GM12878 (cell line): ENCODE measurements around the gene OSBPL5. TPM values are rescaled to one million over a fixed set of nuclear protein-coding genes. Genes with fewer than 3 reads are reported as not detected.

Experiments used
- CBX3 ChIP-seq: fragments of 200-600 bp; sonication (generic); IDR thresholded peaks from 2 replicates; pipeline ENCODE4 v1.6.1; 2016; ENCODE audit warnings: low read depth, borderline replicate concordance
- CHD2 ChIP-seq: IDR thresholded peaks from 2 replicates; pipeline ENCODE4 v1.6.1; 2011; ENCODE audit warnings: low read depth, low read length, improper control_type of control experiment, borderline replicate concordance
- CTCF ChIP-seq, 3 experiments: IDR thresholded peaks in 2 of 3; conservative IDR thresholded peaks in 1 of 3; 2 replicates each; pipeline ENCODE4 v1.5.1; 2011; ENCODE audit warnings: low read depth in 3 of 3, low read length in 3 of 3, mild to moderate bottlenecking in 3 of 3, control low read depth in 2 of 3, moderate library complexity in 2 of 3, inconsistent platforms in 1 of 3, mixed read lengths in 1 of 3; ENCODE audit not compliant: control insufficient read depth in 2 of 3, insufficient read depth in 1 of 3; ENCODE audit errors: extremely low read depth in 1 of 3
- CUX1 ChIP-seq: IDR thresholded peaks from 2 replicates; pipeline ENCODE4 v1.6.1; 2012; ENCODE audit warnings: improper control_type of control experiment, low read depth, low read length; ENCODE audit not compliant: insufficient replicate concordance
- FOS ChIP-seq: IDR thresholded peaks from 3 replicates; pipeline ENCODE4 v1.6.1; 2011; ENCODE audit warnings: borderline replicate concordance; ENCODE audit not compliant: insufficient read length; ENCODE audit errors: extremely low read depth
- NFYA ChIP-seq: IDR thresholded peaks from 2 replicates; pipeline ENCODE4 v1.6.1; 2011; ENCODE audit warnings: low read depth, mild to moderate bottlenecking, low read length, improper control_type of control experiment, borderline replicate concordance
- RAD21 ChIP-seq: IDR thresholded peaks from 2 replicates; pipeline ENCODE4 v1.6.1; 2011; ENCODE audit warnings: mild to moderate bottlenecking, low read depth, low read length, moderate library complexity; ENCODE audit not compliant: insufficient read depth
- RB1 ChIP-seq: fragments of 450-650 bp; formaldehyde crosslinking; IDR thresholded peaks from 2 replicates; pipeline ENCODE4 v1.6.1; 2017; ENCODE audit warnings: mild to moderate bottlenecking, borderline replicate concordance
- RELB ChIP-seq: fragments of 450-650 bp; IDR thresholded peaks from 2 replicates; pipeline ENCODE4 v1.6.1; 2017; ENCODE audit warnings: low read depth, mild to moderate bottlenecking, moderate library complexity
- SREBF1 ChIP-seq: IDR thresholded peaks from 2 replicates; pipeline ENCODE4 v1.6.1; 2012; ENCODE audit warnings: mild to moderate bottlenecking, low read length
- polyA plus RNA-seq, 11 experiments: library from polyadenylated mRNA; depleted of rRNA in 4 of 11; unstranded in 6 of 11; stranded (reverse) in 5 of 11; fragments of >200 nt; fragmentation: Nextera tagmentation in 4 of 11; fragmentation: Illumina TruSeq in 1 of 11; extraction: Ambion mirVana in 4 of 11; extraction: Trizol in 1 of 11; gene quantifications; 1 replicate in 1 of 11; 2 replicates in 10 of 11; pipeline versions ENCODE4 v1.2.1 to v1.2.3, GENCODE V29; 2011 to 2016; ENCODE audit warnings: inconsistent platforms in 2 of 11, missing spikeins in 2 of 11, low read depth in 1 of 11
- total RNA-seq, 4 experiments: library from RNA; depleted of rRNA in 3 of 4; stranded (reverse); fragments of >200 nt in 3 of 4; fragmentation: Illumina TruSeq in 1 of 4; extraction: Trizol in 1 of 4; gene quantifications; 2 replicates each; pipeline versions ENCODE4 v1.2.1 to v1.2.3, GENCODE V29; 2013 to 2021

The OSBPL5 gene
- total and polyA plus RNA-seq, 10 of the 15 experiments (the other 5 are each of a cell fraction or from before 2014, with no cell fraction given) = not detected

- TF ChIP-seq RELB = no peak
- no peak for TF ChIP-seq CHD2
- TF ChIP-seq NFYA = no peak
- TF ChIP-seq CBX3 = no peak
- TF ChIP-seq CTCF (IDR thresholded peaks at IDR 0.05 in 2 of 3, conservative IDR thresholded peaks at IDR 0.05 in 1 of 3; ENCODE audit: control insufficient read depth in 2 of 3, extremely low read depth in 1 of 3, insufficient read depth in 1 of 3, low read depth in 3 of 3, low read length in 3 of 3) = peak; percentile 41 to 64 (median 48)
- no peak for TF ChIP-seq SREBF1
- 0 out of 2 replicates have a peak, but pooled peaks have one; percentile 26 for TF ChIP-seq RAD21
- no peak for TF ChIP-seq FOS
- TF ChIP-seq CUX1 = no peak
- TF ChIP-seq RB1 = no peak
Measured at GRCh38 chr11:3109921-3110706, 55.0 kb downstream of the OSBPL5 start (continued).
